ENCODE data around the gene SPTAN1.
"Not testable (repeated sequence)": the region's sequence is repeated elsewhere in the genome, so short reads cannot be mapped to it uniquely, and the experiment has no call there.

The SPTAN1 gene

GRCh38 chr9:128633601-128634000, 81.2 kb downstream of the SPTAN1 start:
- DNase-seq: no peak

GRCh38 chr9:128634111-128634510, 81.7 kb downstream of the SPTAN1 start:
- no peak for DNase-seq

GRCh38 chr9:128634651-128635262, 82.4 kb downstream of the SPTAN1 start:
- no peak for DNase-seq

- DNase-seq: no peak
Measured at GRCh38 chr9:128635266-128636023, 83.1 kb downstream of the SPTAN1 start.

- no peak for DNase-seq
Measured at GRCh38 chr9:128636024-128636390, 83.6 kb downstream of the SPTAN1 start.

- no peak for DNase-seq
Measured at GRCh38 chr9:128636556-128637530, 84.5 kb downstream of the SPTAN1 start.

- DNase-seq: no peak
Measured at GRCh38 chr9:128637656-128638055, 85.3 kb downstream of the SPTAN1 start.

- DNase-seq: no peak
Measured at GRCh38 chr9:128638580-128638979, 86.2 kb downstream of the SPTAN1 start.

- no peak for DNase-seq
Measured at GRCh38 chr9:128640603-128641002, 88.2 kb downstream of the SPTAN1 start.

- DNase-seq: no peak
Measured at GRCh38 chr9:128642675-128643245, 90.4 kb downstream of the SPTAN1 start.

- DNase-seq: no peak
Measured at GRCh38 chr9:128643519-128644300, 91.3 kb downstream of the SPTAN1 start.

- peak; percentile 65 to 70 for DNase-seq
Measured at GRCh38 chr9:128648206-128648605, 95.8 kb downstream of the SPTAN1 start.

- DNase-seq: no peak
Measured at GRCh38 chr9:128651798-128652197, 99.4 kb downstream of the SPTAN1 start.

GRCh38 chr9:128653908-128654307, 101.5 kb downstream of the SPTAN1 start:
- no peak for DNase-seq

GRCh38 chr9:128654481-128654880, 102.1 kb downstream of the SPTAN1 start:
- no peak for DNase-seq

- DNase-seq: peak; percentile 95 to 96
Measured at GRCh38 chr9:128656416-128657343, 104.3 kb downstream of the SPTAN1 start, which contains the start of gene DYNC2I2. Gene DYNC2I2, minus strand, starts transcription at chr9:128656847. Its CDS starts 121 bp downstream, at chr9:128656726.

- DNase-seq: no peak
Measured at GRCh38 chr9:128657344-128657704, 104.9 kb downstream of the SPTAN1 start.

- DNase-seq: no peak
Measured at GRCh38 chr9:128657796-128658195, 105.4 kb downstream of the SPTAN1 start.

GRCh38 chr9:128666481-128666941, 114.1 kb downstream of the SPTAN1 start:
- not testable (repeated sequence) for DNase-seq

- no peak for DNase-seq
Measured at GRCh38 chr9:128669786-128670185, 117.4 kb downstream of the SPTAN1 start.

- DNase-seq: no peak
Measured at GRCh38 chr9:128675382-128675781, 123.0 kb downstream of the SPTAN1 start.
